LNCaP clone FGC (cell line): Measurements from ENCODE around the gene UBASH3A.

Experiments used
- DNase-seq: peaks from one replicate; pipeline ENCODE4 v3.0.0-alpha.2; 2011; ENCODE audit warnings: low read depth
- H3K4me3 ChIP-seq: 2 replicates; pipeline ENCODE4 v1.5.1; 2011; ENCODE audit warnings: mild to moderate bottlenecking, low read depth, low read length, control low read depth
- CTCF ChIP-seq: IDR thresholded peaks from 2 replicates; pipeline ENCODE4 v1.5.1; 2012; ENCODE audit warnings: mild to moderate bottlenecking; ENCODE audit not compliant: control insufficient read depth, insufficient read depth; ENCODE audit errors: extremely low read depth

Gene UBASH3A

GRCh38 chr21:42452401-42453223, 48.9 kb downstream of the UBASH3A start:
- no peak for DNase-seq
- no peak for TF ChIP-seq CTCF
- no peak overlapping the region for H3K4me3 ChIP-seq

GRCh38 chr21:42453224-42453985, 49.7 kb downstream of the UBASH3A start:
- no peak for DNase-seq
- no peak for TF ChIP-seq CTCF
- H3K4me3 ChIP-seq = no peak overlapping the region

- DNase-seq = no peak
- TF ChIP-seq CTCF = no peak
- H3K4me3 ChIP-seq = no peak overlapping the region
Measured at GRCh38 chr21:42453986-42454570, 50.4 kb downstream of the UBASH3A start.

GRCh38 chr21:42454786-42455185, 51.1 kb downstream of the UBASH3A start:
- no peak for TF ChIP-seq CTCF
- no peak for DNase-seq
- H3K4me3 ChIP-seq = no peak overlapping the region

GRCh38 chr21:42455196-42455595, 51.5 kb downstream of the UBASH3A start:
- DNase-seq = no peak
- TF ChIP-seq CTCF = no peak
- no peak overlapping the region for H3K4me3 ChIP-seq

- no peak for DNase-seq
- TF ChIP-seq CTCF = no peak
- no peak overlapping the region for H3K4me3 ChIP-seq
Measured at GRCh38 chr21:42455754-42456440, 52.2 kb downstream of the UBASH3A start.
